SW 1271 (cell line): ENCODE data around the gene ITPRID2.
A peak's percentile ranks its signal among the peaks of the same experiment; 100 is the strongest.
"Not testable (repeated sequence)": the region's sequence is repeated elsewhere in the genome, so short reads cannot be mapped to it uniquely, and the experiment has no call there.

Experiments
- DNase-seq, 2 experiments: peaks; one replicate each; lab custom pipeline; 2025; lab: John Stamatoyannopoulos, UW

The ITPRID2 gene

GRCh38 chr2:181916726-181917718, 25.5 kb downstream of the ITPRID2 start:
- peak; percentile 12 to 61 for DNase-seq

- DNase-seq: no peak
These were observed 26.7 kb downstream of the ITPRID2 start for GRCh38 chr2:181918188-181918587.

DNA sequence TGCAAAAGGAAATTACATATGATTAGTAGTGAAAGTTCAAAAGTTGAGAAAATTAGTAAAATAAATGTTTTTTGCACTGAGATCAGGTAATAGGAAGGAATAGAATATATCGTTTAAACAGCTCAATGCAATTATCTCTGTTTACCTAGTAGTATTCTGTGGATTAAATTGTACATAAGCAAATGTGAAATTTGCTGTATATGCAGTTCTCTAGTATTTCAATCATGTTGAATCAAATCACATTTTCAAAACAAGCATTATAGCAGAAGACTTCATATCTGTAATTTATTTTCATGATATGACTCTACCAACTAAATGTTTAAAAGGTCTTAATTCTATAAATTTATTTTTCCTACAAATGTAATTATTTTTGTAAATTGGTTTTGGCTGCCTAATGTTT, 31.6 kb downstream of the ITPRID2 start:
- DNase-seq: no peak

DNA sequence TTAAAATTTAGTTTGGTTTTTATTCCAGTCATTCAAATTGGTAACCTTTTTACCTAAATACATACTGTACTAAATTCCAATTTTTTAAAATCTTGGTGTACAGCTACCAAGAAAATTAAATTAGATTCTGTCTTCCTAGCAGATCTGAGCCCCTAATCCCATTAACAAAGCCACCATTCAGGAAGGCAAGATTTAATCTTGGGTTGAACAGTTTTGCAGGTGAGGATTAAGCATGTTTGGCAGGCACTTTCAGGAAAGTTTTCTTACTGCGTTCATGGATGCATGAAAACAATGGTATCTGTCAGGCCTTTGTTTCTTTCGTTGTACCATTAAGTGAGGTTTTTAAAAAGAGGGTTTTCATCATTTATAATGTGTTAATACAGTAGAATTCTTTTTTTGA, 32.8 kb downstream of the ITPRID2 start:
- no peak for DNase-seq

- DNase-seq: no peak
These were observed 43.2 kb downstream of the ITPRID2 start for GRCh38 chr2:181934694-181935093.

- no peak for DNase-seq
These were observed 45.9 kb downstream of the ITPRID2 start for GRCh38 chr2:181937473-181937872.

DNA sequence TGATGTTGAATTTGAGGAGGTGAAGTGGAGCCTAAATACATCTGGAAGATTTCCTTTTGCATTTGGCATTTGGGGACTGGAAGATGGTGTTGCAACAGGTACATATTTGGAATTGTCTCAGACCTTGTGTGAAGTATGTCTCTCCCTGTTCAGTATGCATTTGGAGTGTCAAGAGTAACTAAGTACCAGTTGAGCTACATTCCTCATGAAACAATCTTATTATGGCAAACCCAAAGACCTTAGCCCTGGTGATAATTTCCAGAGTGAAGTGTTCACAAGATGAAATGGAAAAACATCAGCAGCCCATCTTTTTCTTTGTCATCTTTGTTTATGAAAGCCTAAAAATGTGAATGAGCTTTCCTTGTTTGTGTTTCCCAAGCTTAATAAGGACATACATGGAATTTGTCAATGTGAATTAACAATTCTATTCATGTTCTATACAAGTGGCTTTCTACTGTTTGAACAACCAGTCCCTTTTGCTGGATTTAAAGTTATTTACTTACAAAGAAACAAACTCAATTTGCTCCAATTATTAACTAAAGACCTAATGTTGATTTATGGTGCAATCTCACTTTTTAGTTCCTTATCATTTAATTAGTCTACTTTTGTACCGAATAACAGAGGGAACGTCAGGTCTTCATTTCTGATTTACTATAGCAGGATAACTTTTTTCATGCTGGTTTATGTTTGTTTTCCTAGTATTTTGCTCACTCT, 52.0 kb downstream of the ITPRID2 start:
- no peak for DNase-seq

GRCh38 chr2:181944164-181944913, 52.8 kb downstream of the ITPRID2 start:
- DNase-seq: no peak

DNA sequence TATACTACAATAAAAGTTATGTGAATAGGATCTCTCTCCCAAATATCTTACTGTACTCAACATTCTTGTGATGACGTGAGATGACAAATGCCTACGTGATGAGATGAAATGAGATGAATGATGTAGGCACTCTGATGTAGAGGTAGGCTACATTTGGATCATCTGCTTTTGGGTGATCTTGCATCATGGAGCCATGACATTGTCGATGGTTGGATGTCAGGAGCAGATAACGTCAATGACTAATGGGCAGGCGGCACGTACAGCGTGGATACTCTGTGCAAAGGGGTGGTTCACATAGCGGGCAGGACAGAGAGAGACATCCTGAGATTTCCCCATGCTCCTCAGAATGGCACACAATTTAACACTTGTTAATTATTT, 53.4 kb downstream of the ITPRID2 start:
- DNase-seq: no peak

- no peak for DNase-seq
These were observed 55.1 kb downstream of the ITPRID2 start for GRCh38 chr2:181946444-181947127.

DNA sequence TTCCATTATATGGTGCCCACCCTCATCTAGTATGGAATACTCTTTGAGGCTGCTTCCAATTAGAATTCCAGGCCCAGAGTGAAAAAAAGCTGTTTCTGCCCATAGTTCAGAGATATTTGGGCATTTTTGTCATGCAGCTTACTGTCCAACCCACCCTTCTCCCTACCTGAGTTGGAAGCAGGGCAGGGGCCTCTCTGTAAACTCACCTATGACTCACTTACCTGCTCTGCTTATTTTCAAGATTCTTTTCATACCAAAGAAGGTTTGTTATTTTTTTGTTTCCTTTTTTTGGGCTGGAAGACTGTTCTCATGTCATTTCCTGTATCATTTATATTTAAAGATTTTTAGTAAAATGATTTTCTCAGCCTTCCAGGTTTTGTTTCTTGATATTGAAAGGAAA, 55.7 kb downstream of the ITPRID2 start:
- no peak for DNase-seq

DNA sequence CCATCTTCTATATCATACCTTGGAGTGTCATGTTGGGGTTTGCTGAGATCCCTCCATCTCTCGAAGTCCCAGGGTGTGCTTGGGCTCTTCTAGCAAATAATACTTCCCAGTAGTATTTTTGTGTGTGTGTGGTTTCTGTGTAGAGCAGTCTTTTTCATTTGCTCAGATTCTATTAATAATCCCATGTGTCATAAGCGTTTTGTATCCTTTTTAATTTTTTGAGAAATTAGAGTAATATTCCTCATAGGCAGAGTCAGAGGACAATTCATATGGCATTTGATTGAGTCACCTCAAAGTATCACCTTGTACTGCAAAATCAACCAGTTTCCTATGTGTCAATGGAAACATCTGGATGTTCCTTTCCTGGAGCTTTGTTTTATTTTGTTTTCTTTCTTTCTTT, 56.7 kb downstream of the ITPRID2 start:
- no peak for DNase-seq

- no peak for DNase-seq
These were observed 57.5 kb downstream of the ITPRID2 start for GRCh38 chr2:181949047-181949446.

- DNase-seq: no peak
These were observed 61.1 kb downstream of the ITPRID2 start for GRCh38 chr2:181952404-181953226.

- peak; percentile 56 to 76 for DNase-seq
These were observed 62.5 kb downstream of the ITPRID2 start for GRCh38 chr2:181953881-181954537.

GRCh38 chr2:181954538-181954883, 63.0 kb downstream of the ITPRID2 start:
- DNase-seq: no peak

- peak; percentile 20 to 81 for DNase-seq
These were observed 63.5 kb downstream of the ITPRID2 start for GRCh38 chr2:181955010-181955409.

DNA sequence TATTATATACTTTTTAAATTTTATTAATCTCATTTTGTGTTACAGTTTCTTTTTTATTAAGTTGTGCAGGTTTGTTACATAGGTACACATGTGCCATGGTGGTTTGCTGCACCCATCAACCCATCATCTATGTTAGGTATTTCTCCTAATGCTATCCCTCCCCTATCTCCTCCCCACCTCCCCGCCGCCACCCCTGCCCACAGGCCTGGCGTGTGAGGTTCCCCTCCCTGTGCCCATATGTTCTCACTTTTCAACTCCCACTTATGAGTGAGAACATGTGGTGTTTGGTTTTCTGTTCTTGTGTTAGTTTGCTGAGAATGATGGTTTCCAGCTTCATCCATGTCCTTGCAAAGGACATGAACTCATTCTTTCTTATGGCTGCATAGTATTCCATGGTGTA, 64.3 kb downstream of the ITPRID2 start:
- not testable (repeated sequence) for DNase-seq

- DNase-seq: no peak
These were observed 66.1 kb downstream of the ITPRID2 start for GRCh38 chr2:181957668-181958067.

- DNase-seq: no peak
These were observed 67.2 kb downstream of the ITPRID2 start for GRCh38 chr2:181958726-181959125.
